GM12874 (cell line): ENCODE results near the gene PLXNA4.

Source experiments
- CTCF ChIP-seq: IDR thresholded peaks from 2 replicates; pipeline ENCODE4 v1.5.1; 2011; ENCODE audit warnings: low read depth, mild to moderate bottlenecking, control low read depth, low read length, moderate library complexity; ENCODE audit not compliant: insufficient read depth

Gene PLXNA4

GRCh38 chr7:132261327-132262159 lies 314.7 kb downstream of the PLXNA4 start:
- TF ChIP-seq CTCF = no peak

GRCh38 chr7:132258231-132258630 lies 318.0 kb downstream of the PLXNA4 start:
- no peak for TF ChIP-seq CTCF

GRCh38 chr7:132257253-132257652 lies 319.0 kb downstream of the PLXNA4 start:
- no peak for TF ChIP-seq CTCF

GRCh38 chr7:132256721-132257212 lies 319.5 kb downstream of the PLXNA4 start:
- no peak for TF ChIP-seq CTCF

- no peak for TF ChIP-seq CTCF
Measured at GRCh38 chr7:132255898-132256297, 320.4 kb downstream of the PLXNA4 start.

- no peak for TF ChIP-seq CTCF
Measured at GRCh38 chr7:132255115-132255797, 321.0 kb downstream of the PLXNA4 start.

GRCh38 chr7:132254455-132254854 lies 321.8 kb downstream of the PLXNA4 start:
- TF ChIP-seq CTCF = no peak
